ENCODE measurements around the gene CNOT11. TPM values are rescaled to one million over a fixed set of nuclear protein-coding genes. Genes with fewer than 3 reads are reported as not detected.

CNOT11 gene
- total and polyA plus RNA-seq, 2 of the 13 experiments (the other 11 are each of a cell fraction or from before 2014, with no cell fraction given), result 114 to 209 TPM

DNA sequence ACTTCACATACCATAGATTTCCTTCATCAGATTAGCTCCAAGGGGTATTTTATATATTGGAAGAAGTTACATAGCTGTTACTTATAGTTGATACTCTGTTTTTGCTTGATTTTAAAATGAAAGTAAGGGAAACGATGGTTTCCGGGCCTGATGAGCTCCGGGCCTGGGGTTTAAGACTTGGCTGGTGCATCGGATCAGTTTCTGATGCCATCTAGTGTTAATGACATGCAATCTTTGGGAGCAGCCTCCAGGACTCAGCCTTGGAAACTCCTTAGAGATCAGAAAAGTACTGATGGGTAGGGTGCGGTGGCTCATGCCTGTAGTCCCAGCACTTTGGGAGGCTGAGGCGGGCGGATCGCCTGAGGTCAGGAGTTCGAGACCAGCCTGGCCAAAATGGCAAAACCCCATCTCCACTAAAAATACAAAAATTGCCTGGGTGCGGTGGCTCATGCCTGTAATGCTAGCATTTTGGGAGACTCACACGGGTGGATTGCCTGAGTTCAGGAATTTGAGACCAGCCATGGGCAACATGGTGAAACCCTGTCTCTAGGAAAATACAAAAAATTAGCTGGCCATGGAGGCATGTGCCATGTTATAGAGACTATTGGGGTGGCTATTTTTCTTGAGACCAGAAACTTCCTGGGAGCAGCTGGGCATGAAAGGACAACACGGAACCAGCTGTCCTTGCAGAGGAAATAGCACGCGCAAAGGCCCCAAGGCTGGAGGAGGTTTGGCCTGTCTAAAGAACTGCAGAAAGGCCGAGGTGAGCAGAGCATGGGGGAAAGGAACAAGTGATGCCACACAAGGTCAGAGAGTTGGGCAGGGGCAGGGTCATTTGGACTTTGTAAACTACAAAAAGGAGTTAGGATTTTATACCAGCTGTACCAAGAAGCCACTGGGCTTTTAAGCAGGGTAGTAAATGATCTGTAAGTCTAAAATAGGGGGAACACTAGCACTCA is 46.9 kb upstream of the CNOT11 start (continued):
- TF ChIP-seq, protein P1, sequence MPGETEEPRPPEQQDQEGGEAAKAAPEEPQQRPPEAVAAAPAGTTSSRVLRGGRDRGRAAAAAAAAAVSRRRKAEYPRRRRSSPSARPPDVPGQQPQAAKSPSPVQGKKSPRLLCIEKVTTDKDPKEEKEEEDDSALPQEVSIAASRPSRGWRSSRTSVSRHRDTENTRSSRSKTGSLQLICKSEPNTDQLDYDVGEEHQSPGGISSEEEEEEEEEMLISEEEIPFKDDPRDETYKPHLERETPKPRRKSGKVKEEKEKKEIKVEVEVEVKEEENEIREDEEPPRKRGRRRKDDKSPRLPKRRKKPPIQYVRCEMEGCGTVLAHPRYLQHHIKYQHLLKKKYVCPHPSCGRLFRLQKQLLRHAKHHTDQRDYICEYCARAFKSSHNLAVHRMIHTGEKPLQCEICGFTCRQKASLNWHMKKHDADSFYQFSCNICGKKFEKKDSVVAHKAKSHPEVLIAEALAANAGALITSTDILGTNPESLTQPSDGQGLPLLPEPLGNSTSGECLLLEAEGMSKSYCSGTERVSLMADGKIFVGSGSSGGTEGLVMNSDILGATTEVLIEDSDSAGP (CRISPR knock-in tag; IDR thresholded peaks at IDR 0.05; ENCODE audit: borderline replicate concordance), result peak; percentile 33; the same call in 1 of the 2 replicates
- TF ChIP-seq TBX3 (IDR thresholded peaks at IDR 0.05; ENCODE audit: borderline replicate concordance) (no peak), CREM (IDR thresholded peaks at IDR 0.05) (no peak), CREM (CRISPR knock-in tag; IDR thresholded peaks at IDR 0.05) (no peak), GATA4 (IDR thresholded peaks at IDR 0.05; ENCODE audit: borderline replicate concordance, low read depth) (no peak), ZNF713 (CRISPR knock-in tag; IDR thresholded peaks at IDR 0.05) (no peak)
- TF ChIP-seq, protein P2, sequence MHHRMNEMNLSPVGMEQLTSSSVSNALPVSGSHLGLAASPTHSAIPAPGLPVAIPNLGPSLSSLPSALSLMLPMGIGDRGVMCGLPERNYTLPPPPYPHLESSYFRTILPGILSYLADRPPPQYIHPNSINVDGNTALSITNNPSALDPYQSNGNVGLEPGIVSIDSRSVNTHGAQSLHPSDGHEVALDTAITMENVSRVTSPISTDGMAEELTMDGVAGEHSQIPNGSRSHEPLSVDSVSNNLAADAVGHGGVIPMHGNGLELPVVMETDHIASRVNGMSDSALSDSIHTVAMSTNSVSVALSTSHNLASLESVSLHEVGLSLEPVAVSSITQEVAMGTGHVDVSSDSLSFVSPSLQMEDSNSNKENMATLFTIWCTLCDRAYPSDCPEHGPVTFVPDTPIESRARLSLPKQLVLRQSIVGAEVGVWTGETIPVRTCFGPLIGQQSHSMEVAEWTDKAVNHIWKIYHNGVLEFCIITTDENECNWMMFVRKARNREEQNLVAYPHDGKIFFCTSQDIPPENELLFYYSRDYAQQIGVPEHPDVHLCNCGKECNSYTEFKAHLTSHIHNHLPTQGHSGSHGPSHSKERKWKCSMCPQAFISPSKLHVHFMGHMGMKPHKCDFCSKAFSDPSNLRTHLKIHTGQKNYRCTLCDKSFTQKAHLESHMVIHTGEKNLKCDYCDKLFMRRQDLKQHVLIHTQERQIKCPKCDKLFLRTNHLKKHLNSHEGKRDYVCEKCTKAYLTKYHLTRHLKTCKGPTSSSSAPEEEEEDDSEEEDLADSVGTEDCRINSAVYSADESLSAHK (CRISPR knock-in tag; IDR thresholded peaks at IDR 0.05; ENCODE audit: borderline replicate concordance), result no peak
- TF ChIP-seq, protein P3, sequence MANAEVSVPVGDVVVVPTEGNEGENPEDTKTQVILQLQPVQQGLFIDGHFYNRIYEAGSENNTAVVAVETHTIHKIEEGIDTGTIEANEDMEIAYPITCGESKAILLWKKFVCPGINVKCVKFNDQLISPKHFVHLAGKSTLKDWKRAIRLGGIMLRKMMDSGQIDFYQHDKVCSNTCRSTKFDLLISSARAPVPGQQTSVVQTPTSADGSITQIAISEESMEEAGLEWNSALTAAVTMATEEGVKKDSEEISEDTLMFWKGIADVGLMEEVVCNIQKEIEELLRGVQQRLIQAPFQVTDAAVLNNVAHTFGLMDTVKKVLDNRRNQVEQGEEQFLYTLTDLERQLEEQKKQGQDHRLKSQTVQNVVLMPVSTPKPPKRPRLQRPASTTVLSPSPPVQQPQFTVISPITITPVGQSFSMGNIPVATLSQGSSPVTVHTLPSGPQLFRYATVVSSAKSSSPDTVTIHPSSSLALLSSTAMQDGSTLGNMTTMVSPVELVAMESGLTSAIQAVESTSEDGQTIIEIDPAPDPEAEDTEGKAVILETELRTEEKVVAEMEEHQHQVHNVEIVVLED (CRISPR knock-in tag; IDR thresholded peaks at IDR 0.05; ENCODE audit: borderline replicate concordance), result no peak
- TF ChIP-seq, protein P4, sequence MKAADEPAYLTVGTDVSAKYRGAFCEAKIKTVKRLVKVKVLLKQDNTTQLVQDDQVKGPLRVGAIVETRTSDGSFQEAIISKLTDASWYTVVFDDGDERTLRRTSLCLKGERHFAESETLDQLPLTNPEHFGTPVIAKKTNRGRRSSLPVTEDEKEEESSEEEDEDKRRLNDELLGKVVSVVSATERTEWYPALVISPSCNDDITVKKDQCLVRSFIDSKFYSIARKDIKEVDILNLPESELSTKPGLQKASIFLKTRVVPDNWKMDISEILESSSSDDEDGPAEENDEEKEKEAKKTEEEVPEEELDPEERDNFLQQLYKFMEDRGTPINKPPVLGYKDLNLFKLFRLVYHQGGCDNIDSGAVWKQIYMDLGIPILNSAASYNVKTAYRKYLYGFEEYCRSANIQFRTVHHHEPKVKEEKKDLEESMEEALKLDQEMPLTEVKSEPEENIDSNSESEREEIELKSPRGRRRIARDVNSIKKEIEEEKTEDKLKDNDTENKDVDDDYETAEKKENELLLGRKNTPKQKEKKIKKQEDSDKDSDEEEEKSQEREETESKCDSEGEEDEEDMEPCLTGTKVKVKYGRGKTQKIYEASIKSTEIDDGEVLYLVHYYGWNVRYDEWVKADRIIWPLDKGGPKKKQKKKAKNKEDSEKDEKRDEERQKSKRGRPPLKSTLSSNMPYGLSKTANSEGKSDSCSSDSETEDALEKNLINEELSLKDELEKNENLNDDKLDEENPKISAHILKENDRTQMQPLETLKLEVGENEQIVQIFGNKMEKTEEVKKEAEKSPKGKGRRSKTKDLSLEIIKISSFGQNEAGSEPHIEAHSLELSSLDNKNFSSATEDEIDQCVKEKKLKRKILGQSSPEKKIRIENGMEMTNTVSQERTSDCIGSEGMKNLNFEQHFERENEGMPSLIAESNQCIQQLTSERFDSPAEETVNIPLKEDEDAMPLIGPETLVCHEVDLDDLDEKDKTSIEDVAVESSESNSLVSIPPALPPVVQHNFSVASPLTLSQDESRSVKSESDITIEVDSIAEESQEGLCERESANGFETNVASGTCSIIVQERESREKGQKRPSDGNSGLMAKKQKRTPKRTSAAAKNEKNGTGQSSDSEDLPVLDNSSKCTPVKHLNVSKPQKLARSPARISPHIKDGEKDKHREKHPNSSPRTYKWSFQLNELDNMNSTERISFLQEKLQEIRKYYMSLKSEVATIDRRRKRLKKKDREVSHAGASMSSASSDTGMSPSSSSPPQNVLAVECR (CRISPR knock-in tag; IDR thresholded peaks at IDR 0.05; ENCODE audit: borderline replicate concordance), result peak; percentile 49; the same call in 1 of the 2 replicates
- TF ChIP-seq, protein P5, sequence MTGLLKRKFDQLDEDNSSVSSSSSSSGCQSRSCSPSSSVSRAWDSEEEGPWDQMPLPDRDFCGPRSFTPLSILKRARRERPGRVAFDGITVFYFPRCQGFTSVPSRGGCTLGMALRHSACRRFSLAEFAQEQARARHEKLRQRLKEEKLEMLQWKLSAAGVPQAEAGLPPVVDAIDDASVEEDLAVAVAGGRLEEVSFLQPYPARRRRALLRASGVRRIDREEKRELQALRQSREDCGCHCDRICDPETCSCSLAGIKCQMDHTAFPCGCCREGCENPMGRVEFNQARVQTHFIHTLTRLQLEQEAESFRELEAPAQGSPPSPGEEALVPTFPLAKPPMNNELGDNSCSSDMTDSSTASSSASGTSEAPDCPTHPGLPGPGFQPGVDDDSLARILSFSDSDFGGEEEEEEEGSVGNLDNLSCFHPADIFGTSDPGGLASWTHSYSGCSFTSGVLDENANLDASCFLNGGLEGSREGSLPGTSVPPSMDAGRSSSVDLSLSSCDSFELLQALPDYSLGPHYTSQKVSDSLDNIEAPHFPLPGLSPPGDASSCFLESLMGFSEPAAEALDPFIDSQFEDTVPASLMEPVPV (CRISPR knock-in tag; IDR thresholded peaks at IDR 0.05), result no peak
- TF ChIP-seq, protein P6, sequence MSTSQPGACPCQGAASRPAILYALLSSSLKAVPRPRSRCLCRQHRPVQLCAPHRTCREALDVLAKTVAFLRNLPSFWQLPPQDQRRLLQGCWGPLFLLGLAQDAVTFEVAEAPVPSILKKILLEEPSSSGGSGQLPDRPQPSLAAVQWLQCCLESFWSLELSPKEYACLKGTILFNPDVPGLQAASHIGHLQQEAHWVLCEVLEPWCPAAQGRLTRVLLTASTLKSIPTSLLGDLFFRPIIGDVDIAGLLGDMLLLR (CRISPR knock-in tag; IDR thresholded peaks at IDR 0.05), result no peak
- TF ChIP-seq, protein P7, sequence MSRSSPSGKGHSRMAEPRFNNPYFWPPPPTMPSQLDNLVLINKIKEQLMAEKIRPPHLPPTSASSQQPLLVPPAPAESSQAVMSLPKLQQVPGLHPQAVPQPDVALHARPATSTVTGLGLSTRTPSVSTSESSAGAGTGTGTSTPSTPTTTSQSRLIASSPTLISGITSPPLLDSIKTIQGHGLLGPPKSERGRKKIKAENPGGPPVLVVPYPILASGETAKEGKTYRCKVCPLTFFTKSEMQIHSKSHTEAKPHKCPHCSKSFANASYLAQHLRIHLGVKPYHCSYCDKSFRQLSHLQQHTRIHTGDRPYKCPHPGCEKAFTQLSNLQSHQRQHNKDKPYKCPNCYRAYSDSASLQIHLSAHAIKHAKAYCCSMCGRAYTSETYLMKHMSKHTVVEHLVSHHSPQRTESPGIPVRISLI (CRISPR knock-in tag; IDR thresholded peaks at IDR 0.05; ENCODE audit: borderline replicate concordance), result no peak

Data from HepG2 (cell line).